GM21717 (cell line): Measurements from ENCODE around the gene FBXO28.

ENCODE experiments used
- ATAC-seq: cut with Tn5 transposase; IDR thresholded peaks from one replicate; pipeline ENCODE4 v1.9.1; 2021; ENCODE audit warnings: mild to moderate bottlenecking, moderate library complexity; ENCODE audit not compliant: unreplicated experiment

Gene FBXO28

GRCh38 chr1:224092601-224093000, 21.3 kb upstream of the FBXO28 start:
- ATAC-seq: no peak

- no peak for ATAC-seq
These were observed 18.6 kb upstream of the FBXO28 start for GRCh38 chr1:224095339-224095738.

GRCh38 chr1:224095867-224096266, 18.0 kb upstream of the FBXO28 start:
- no peak for ATAC-seq

GRCh38 chr1:224096773-224097172, 17.1 kb upstream of the FBXO28 start:
- no peak for ATAC-seq

GRCh38 chr1:224098007-224098406, 15.9 kb upstream of the FBXO28 start:
- no peak for ATAC-seq

- no peak for ATAC-seq
These were observed 7.2 kb upstream of the FBXO28 start for GRCh38 chr1:224106568-224107281.

GRCh38 chr1:224107282-224107625, 6.7 kb upstream of the FBXO28 start:
- no peak for ATAC-seq

- no peak for ATAC-seq
These were observed 4.9 kb upstream of the FBXO28 start for GRCh38 chr1:224108991-224109390.

GRCh38 chr1:224109981-224110380, 3.9 kb upstream of the FBXO28 start:
- no peak for ATAC-seq

- no peak for ATAC-seq
These were observed 906 bp upstream of the FBXO28 start for GRCh38 chr1:224113005-224113404.

GRCh38 chr1:224113545-224113917, 380 bp upstream of the FBXO28 start:
- ATAC-seq: peak; percentile 21

GRCh38 chr1:224114787-224115175, 870 bp downstream of the FBXO28 start:
- no peak for ATAC-seq

GRCh38 chr1:224116131-224116530, 2.2 kb downstream of the FBXO28 start:
- ATAC-seq: no peak

GRCh38 chr1:224118688-224119087, 4.8 kb downstream of the FBXO28 start:
- no peak for ATAC-seq

GRCh38 chr1:224123136-224123535, 9.2 kb downstream of the FBXO28 start:
- no peak for ATAC-seq

GRCh38 chr1:224124220-224124619, 10.3 kb downstream of the FBXO28 start:
- no peak for ATAC-seq

- no peak for ATAC-seq
These were observed 14.3 kb downstream of the FBXO28 start for GRCh38 chr1:224127925-224128819.

- ATAC-seq: no peak
These were observed 17.3 kb downstream of the FBXO28 start for GRCh38 chr1:224131253-224131652.

GRCh38 chr1:224132901-224133300, 19.0 kb downstream of the FBXO28 start:
- ATAC-seq: no peak

- no peak for ATAC-seq
These were observed 19.9 kb downstream of the FBXO28 start for GRCh38 chr1:224133741-224134299.

- ATAC-seq: no peak
These were observed 23.6 kb downstream of the FBXO28 start for GRCh38 chr1:224137518-224137917.

- ATAC-seq: no peak
These were observed 24.3 kb downstream of the FBXO28 start for GRCh38 chr1:224138198-224138597.
